SK-N-SH treated with all-trans-retinoic acid at 6 μM for 48 hours (cell line): ENCODE results near the gene ROMO1.

Experiments used
- ATAC-seq: fragments of 200-7000 bp; cut with Tn5 transposase; 3 replicates; pipeline ENCODE4 v1.9.1; 2020; ENCODE audit warnings: mild to moderate bottlenecking, moderate library complexity
- ARNTL ChIP-seq: fragments of 450-650 bp; formaldehyde crosslinking; IDR thresholded peaks from 2 replicates; pipeline ENCODE4 v1.5.0; 2020; ENCODE audit warnings: low read depth, mild to moderate bottlenecking, moderate library complexity, borderline replicate concordance
- BACH2 ChIP-seq: fragments of 250-450 bp; sonication (Bioruptor Pico); IDR thresholded peaks from 2 replicates; pipeline ENCODE4 v1.9.0; 2021; ENCODE audit warnings: mild to moderate bottlenecking, borderline replicate concordance
- CSDC2 ChIP-seq: fragments of 250-450 bp; sonication (Bioruptor Pico); IDR thresholded peaks from 2 replicates; pipeline ENCODE4 v1.5.0; 2020; ENCODE audit warnings: mild to moderate bottlenecking, moderate library complexity
- CSRNP3 ChIP-seq: fragments of 250-450 bp; sonication (Bioruptor Pico); IDR thresholded peaks from 2 replicates; pipeline ENCODE4 v1.5.1; 2021; ENCODE audit warnings: mild to moderate bottlenecking, moderate library complexity
- ESRRG ChIP-seq: fragments of 250-450 bp; sonication (Bioruptor Pico); IDR thresholded peaks from 2 replicates; pipeline ENCODE4 v1.6.1; 2021; ENCODE audit warnings: mild to moderate bottlenecking
- GLIS3 ChIP-seq: fragments of 250-450 bp; sonication (Bioruptor Pico); IDR thresholded peaks from 2 replicates; pipeline ENCODE4 v1.5.0; 2020; ENCODE audit warnings: mild to moderate bottlenecking, moderate library complexity
- ISL1 ChIP-seq: fragments of 250-450 bp; sonication (Bioruptor Pico); IDR thresholded peaks from 2 replicates; pipeline ENCODE4 v2.1.2; 2022; ENCODE audit warnings: mild to moderate bottlenecking, moderate library complexity
- OSR1 ChIP-seq: fragments of 250-450 bp; sonication (Bioruptor Pico); IDR thresholded peaks from 2 replicates; pipeline ENCODE4 v1.8.0; 2022; ENCODE audit warnings: moderate library complexity, mild to moderate bottlenecking, inconsistent platforms
- PATZ1 ChIP-seq: fragments of 250-450 bp; sonication (Bioruptor Pico); IDR thresholded peaks from 2 replicates; pipeline ENCODE4 v1.8.0; 2020; ENCODE audit warnings: mild to moderate bottlenecking, moderate library complexity, borderline replicate concordance
- POU6F1 ChIP-seq: fragments of 250-450 bp; sonication (Bioruptor Pico); IDR thresholded peaks from 2 replicates; pipeline ENCODE4 v1.8.0; 2021; ENCODE audit warnings: low read depth, mild to moderate bottlenecking, moderate library complexity, borderline replicate concordance
- PPARA ChIP-seq: fragments of 250-450 bp; sonication (Bioruptor Pico); IDR thresholded peaks from 2 replicates; pipeline ENCODE4 v1.5.0; 2020; ENCODE audit warnings: mild to moderate bottlenecking, borderline replicate concordance
- RARB ChIP-seq: fragments of 250-450 bp; sonication (Bioruptor Pico); IDR thresholded peaks from 2 replicates; pipeline ENCODE4 v1.8.0; 2021; ENCODE audit warnings: mild to moderate bottlenecking, moderate library complexity
- SNAI2 ChIP-seq: fragments of 250-450 bp; sonication (Bioruptor Pico); IDR thresholded peaks from 2 replicates; pipeline ENCODE4 v1.5.0; 2020; ENCODE audit warnings: mild to moderate bottlenecking, moderate library complexity
- TCF4 ChIP-seq: fragments of 250-450 bp; sonication (Bioruptor Pico); IDR thresholded peaks from 2 replicates; pipeline ENCODE4 v1.8.0; 2021; ENCODE audit warnings: mild to moderate bottlenecking, moderate library complexity, borderline replicate concordance
- TOX ChIP-seq: fragments of 250-450 bp; sonication (Bioruptor Pico); IDR thresholded peaks from 2 replicates; pipeline ENCODE4 v1.8.0; 2021; ENCODE audit warnings: mild to moderate bottlenecking, moderate library complexity, borderline replicate concordance
- ZC3H10 ChIP-seq: fragments of 250-450 bp; sonication (Bioruptor Pico); IDR thresholded peaks from 2 replicates; pipeline ENCODE4 v1.5.1; 2021; ENCODE audit warnings: mild to moderate bottlenecking, moderate library complexity
- ZFP30 ChIP-seq: fragments of 450-650 bp; formaldehyde crosslinking; IDR thresholded peaks from 2 replicates; pipeline ENCODE4 v1.5.0; 2022; ENCODE audit warnings: mild to moderate bottlenecking, moderate library complexity
- ZNF565 ChIP-seq: fragments of 450-650 bp; formaldehyde crosslinking; conservative IDR thresholded peaks from 2 replicates; pipeline ENCODE4 v1.5.0; 2020; ENCODE audit warnings: low read depth, mild to moderate bottlenecking, moderate library complexity
- ZNF70 ChIP-seq: fragments of 450-650 bp; formaldehyde crosslinking; IDR thresholded peaks from 2 replicates; pipeline ENCODE4 v1.5.0; 2020; ENCODE audit warnings: mild to moderate bottlenecking, moderate library complexity
- ZNF8 ChIP-seq: fragments of 450-650 bp; formaldehyde crosslinking; IDR thresholded peaks from 2 replicates; pipeline ENCODE4 v1.5.0; 2020; ENCODE audit warnings: mild to moderate bottlenecking, moderate library complexity
- TF ChIP-seq, protein P1 (sequence below): fragments of 250-450 bp; sonication (Bioruptor Pico); IDR thresholded peaks from 2 replicates; pipeline ENCODE4 v1.5.0; 2020; ENCODE audit warnings: mild to moderate bottlenecking, moderate library complexity
- TF ChIP-seq, protein P2 (sequence below): fragments of 250-450 bp; sonication (Bioruptor Pico); IDR thresholded peaks from 2 replicates; pipeline ENCODE4 v1.5.1; 2020; ENCODE audit warnings: low read depth, mild to moderate bottlenecking, moderate library complexity

The ROMO1 gene

DNA sequence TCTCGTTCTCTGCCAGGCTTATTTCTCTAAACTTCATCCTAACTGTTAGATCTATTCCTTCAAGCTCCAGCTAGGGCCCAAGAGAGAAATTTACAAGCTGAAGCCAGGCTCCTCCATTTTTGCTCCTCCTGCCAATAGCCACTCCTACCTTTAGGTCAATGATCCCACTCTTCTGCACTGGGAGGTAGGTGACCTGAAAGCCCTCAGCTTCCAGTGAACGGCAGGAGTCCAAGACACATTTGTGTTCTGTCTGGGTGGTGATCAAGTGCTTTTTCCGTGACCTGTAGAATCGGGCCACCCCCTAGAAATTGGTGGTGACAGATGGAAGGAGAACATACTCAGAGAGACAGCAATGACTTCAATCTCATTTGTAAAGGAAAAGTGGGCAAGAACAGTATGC is 8.9 kb upstream of the ROMO1 start:
- no peak for ATAC-seq
- no peak for TF ChIP-seq ARNTL (CRISPR knock-in tag)
- TF ChIP-seq PPARA (CRISPR knock-in tag) = no peak
- no peak for TF ChIP-seq SNAI2 (CRISPR knock-in tag)
- no peak for TF ChIP-seq GLIS3
- no peak for TF ChIP-seq ZC3H10 (CRISPR knock-in tag)
- no peak for TF ChIP-seq OSR1 (CRISPR knock-in tag)

DNA sequence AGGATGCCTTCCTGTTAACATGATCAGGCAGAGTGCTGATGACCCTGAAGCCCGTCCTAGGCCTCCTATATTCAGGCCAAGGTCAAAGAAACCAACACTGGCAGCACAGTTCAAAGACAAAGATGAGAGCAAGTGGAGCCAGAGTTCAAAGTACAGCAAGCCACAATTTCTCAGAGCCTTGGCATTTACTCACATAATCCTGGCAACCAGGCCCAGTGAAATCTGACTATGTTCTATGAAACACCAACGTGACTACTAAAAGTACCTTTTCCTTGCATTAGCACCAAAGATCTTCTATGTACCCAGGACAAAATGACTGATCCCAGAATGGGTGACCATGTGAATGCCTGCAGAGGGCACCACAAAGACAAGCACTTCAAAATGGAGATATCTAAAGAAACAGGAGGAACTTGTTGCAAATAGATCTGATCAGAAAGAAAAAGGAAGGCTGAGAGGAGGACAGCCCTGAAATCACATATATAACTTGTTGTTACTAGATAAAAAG is 3.9 kb upstream of the ROMO1 start:
- TF ChIP-seq PPARA (CRISPR knock-in tag) = no peak
- no peak for TF ChIP-seq ZNF8
- TF ChIP-seq BACH2 (CRISPR knock-in tag) = no peak
- TF ChIP-seq CSRNP3 (CRISPR knock-in tag) = no peak
- no peak for ATAC-seq

- ATAC-seq = no peak
- TF ChIP-seq ZNF70 (CRISPR knock-in tag) (no peak), SNAI2 (CRISPR knock-in tag) (no peak), OSR1 (CRISPR knock-in tag) (no peak), BACH2 (CRISPR knock-in tag) (no peak), ISL1 (CRISPR knock-in tag) (no peak), PATZ1 (CRISPR knock-in tag) (no peak), ZNF8 (no peak), CSDC2 (no peak), ESRRG (CRISPR knock-in tag) (no peak), ZFP30 (CRISPR knock-in tag) (no peak), RARB (CRISPR knock-in tag) (no peak), POU6F1 (CRISPR knock-in tag) (no peak), TCF4 (CRISPR knock-in tag) (no peak), TOX (CRISPR knock-in tag) (no peak), PPARA (CRISPR knock-in tag) (no peak), ZNF565 (CRISPR knock-in tag) (no peak)
- TF ChIP-seq, protein P1, sequence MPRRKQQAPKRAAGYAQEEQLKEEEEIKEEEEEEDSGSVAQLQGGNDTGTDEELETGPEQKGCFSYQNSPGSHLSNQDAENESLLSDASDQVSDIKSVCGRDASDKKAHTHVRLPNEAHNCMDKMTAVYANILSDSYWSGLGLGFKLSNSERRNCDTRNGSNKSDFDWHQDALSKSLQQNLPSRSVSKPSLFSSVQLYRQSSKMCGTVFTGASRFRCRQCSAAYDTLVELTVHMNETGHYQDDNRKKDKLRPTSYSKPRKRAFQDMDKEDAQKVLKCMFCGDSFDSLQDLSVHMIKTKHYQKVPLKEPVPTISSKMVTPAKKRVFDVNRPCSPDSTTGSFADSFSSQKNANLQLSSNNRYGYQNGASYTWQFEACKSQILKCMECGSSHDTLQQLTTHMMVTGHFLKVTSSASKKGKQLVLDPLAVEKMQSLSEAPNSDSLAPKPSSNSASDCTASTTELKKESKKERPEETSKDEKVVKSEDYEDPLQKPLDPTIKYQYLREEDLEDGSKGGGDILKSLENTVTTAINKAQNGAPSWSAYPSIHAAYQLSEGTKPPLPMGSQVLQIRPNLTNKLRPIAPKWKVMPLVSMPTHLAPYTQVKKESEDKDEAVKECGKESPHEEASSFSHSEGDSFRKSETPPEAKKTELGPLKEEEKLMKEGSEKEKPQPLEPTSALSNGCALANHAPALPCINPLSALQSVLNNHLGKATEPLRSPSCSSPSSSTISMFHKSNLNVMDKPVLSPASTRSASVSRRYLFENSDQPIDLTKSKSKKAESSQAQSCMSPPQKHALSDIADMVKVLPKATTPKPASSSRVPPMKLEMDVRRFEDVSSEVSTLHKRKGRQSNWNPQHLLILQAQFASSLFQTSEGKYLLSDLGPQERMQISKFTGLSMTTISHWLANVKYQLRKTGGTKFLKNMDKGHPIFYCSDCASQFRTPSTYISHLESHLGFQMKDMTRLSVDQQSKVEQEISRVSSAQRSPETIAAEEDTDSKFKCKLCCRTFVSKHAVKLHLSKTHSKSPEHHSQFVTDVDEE (CRISPR knock-in tag) = no peak
- TF ChIP-seq, protein P2, sequence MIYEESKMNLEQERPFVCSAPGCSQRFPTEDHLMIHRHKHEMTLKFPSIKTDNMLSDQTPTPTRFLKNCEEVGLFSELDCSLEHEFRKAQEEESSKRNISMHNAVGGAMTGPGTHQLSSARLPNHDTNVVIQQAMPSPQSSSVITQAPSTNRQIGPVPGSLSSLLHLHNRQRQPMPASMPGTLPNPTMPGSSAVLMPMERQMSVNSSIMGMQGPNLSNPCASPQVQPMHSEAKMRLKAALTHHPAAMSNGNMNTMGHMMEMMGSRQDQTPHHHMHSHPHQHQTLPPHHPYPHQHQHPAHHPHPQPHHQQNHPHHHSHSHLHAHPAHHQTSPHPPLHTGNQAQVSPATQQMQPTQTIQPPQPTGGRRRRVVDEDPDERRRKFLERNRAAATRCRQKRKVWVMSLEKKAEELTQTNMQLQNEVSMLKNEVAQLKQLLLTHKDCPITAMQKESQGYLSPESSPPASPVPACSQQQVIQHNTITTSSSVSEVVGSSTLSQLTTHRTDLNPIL = no peak
Measured at GRCh38 chr20:35695978-35696377, 3.2 kb upstream of the ROMO1 start.
